Kidney epithelial cell (primary cell): ENCODE measurements around the gene CHTF18. TPM values are rescaled to one million over a fixed set of nuclear protein-coding genes. Genes with fewer than 3 reads are reported as not detected.

ENCODE experiments used
- DNase-seq: peaks from one replicate; pipeline ENCODE4 v3.0.0-alpha.2; 2010; ENCODE audit warnings: low read depth
- H3K27me3 ChIP-seq: 2 replicates; pipeline ENCODE4 v1.6.0; 2011; ENCODE audit warnings: low read length; ENCODE audit not compliant: control insufficient read depth, insufficient read depth
- H3K36me3 ChIP-seq: 2 replicates; pipeline ENCODE4 v1.5.1; 2011; ENCODE audit warnings: low read length; ENCODE audit not compliant: control insufficient read depth, insufficient read depth
- H3K4me3 ChIP-seq: 2 replicates; pipeline ENCODE4 v1.5.1; 2011; ENCODE audit warnings: low read depth, mild to moderate bottlenecking, control low read depth, low read length
- total RNA-seq: library from RNA; depleted of rRNA; stranded (reverse); fragments of >200 nt; gene quantifications from 2 replicates; pipeline ENCODE4 v1.2.3, GENCODE V29; 2015
- TF ChIP-seq, protein P1 (sequence below): IDR thresholded peaks from 2 replicates; pipeline ENCODE4 v1.5.1; 2011; ENCODE audit warnings: mild to moderate bottlenecking, moderate library complexity, low read length, control low read depth, inconsistent platforms; ENCODE audit not compliant: insufficient read depth, poor library complexity, severe bottlenecking

Gene CHTF18
- total RNA-seq, 1 donor from 2014 or later = 23.9 TPM

DNA sequence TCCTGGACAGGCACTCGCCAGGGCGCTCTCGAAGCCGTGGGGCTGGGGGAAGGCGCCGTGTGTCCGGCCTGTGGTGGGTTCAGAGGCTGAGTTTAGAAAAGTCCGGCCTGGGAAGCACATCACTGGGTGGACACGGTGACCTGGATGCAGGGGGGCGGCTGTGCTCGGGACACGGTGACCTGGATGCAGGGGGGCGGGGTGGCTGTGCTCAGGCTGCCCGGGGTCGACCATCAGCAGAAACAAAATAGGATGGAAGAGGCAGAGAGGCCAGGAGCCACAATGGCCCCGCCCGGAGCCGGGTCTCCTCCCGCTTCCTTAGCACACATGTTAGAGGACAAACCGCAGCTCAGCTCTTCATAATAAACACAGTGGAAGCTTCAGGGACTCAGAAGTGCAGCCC, 55.4 kb downstream of the CHTF18 start:
- no peak for DNase-seq
- TF ChIP-seq, protein P1, sequence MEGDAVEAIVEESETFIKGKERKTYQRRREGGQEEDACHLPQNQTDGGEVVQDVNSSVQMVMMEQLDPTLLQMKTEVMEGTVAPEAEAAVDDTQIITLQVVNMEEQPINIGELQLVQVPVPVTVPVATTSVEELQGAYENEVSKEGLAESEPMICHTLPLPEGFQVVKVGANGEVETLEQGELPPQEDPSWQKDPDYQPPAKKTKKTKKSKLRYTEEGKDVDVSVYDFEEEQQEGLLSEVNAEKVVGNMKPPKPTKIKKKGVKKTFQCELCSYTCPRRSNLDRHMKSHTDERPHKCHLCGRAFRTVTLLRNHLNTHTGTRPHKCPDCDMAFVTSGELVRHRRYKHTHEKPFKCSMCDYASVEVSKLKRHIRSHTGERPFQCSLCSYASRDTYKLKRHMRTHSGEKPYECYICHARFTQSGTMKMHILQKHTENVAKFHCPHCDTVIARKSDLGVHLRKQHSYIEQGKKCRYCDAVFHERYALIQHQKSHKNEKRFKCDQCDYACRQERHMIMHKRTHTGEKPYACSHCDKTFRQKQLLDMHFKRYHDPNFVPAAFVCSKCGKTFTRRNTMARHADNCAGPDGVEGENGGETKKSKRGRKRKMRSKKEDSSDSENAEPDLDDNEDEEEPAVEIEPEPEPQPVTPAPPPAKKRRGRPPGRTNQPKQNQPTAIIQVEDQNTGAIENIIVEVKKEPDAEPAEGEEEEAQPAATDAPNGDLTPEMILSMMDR = no peak
- no peak overlapping the region for H3K4me3 ChIP-seq
- H3K36me3 ChIP-seq = no peaks in the 10 kb centered on the region
- peaks cover 9% of the 10 kb centered on the region for H3K27me3 ChIP-seq

DNA sequence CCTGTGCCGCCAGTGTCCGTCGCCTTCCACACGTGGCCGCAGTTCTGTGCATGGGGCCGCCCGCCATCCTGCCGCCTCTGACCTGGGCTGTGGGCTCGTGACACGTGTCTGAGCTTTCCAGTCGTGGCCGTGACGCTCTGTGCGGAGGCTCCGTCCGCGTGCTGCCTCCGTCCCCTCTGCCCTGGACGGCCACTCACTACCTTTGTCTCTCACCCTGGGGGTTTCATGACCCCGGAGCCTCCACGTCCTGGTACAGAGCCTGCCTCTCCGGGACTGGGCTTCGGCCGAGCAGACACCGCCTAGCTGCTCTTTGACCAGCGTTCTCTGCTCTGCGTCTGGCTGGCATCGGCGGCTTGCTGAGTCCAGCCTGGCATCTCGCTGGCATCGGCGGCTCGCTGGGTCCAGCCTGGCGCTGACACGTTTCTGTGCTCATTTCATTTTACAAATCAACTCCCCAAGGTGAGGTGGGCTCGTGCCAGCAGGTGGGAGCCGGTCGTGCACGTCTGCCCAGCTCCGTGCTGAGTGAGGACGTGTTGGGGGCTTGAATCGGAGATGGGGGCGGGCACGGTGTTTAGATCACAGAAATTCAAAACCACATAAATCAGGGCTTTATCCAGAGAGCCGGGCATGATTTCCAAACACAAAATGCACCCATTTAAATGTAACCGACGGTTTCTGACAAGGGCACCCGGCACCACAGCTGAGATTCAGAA, 56.4 kb downstream of the CHTF18 start:
- H3K4me3 ChIP-seq = no peak overlapping the region
- TF ChIP-seq, protein P1 = no peak
- no peaks in the 10 kb centered on the region for H3K36me3 ChIP-seq
- DNase-seq = no peak
- peaks cover 9% of the 10 kb centered on the region for H3K27me3 ChIP-seq

DNA sequence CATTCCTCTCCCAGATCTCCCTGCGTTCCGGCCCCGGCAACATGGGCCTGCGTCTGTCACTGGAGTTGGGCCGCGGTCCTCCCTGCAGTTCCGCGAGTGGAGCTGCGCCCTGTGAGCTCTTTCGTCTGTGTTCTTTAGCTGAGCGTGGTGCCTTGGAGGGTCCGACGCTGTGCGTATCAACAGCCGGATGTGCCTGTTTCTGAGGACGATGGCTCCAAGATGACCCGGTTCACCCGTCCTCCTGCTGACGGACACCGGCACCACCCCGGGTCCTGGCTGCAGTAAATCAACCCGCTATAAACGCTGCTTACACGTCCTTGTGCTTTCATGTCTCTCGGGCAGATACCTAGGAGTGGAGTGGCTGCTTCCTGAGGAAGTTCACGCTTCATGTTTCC, 56.9 kb downstream of the CHTF18 start:
- TF ChIP-seq, protein P1 = no peak
- Histone ChIP-seq H3K27me3 (peaks cover 9% of the 10 kb centered on the region), H3K4me3 (no peak overlapping the region), H3K36me3 (no peaks in the 10 kb centered on the region)
- DNase-seq = no peak

DNA sequence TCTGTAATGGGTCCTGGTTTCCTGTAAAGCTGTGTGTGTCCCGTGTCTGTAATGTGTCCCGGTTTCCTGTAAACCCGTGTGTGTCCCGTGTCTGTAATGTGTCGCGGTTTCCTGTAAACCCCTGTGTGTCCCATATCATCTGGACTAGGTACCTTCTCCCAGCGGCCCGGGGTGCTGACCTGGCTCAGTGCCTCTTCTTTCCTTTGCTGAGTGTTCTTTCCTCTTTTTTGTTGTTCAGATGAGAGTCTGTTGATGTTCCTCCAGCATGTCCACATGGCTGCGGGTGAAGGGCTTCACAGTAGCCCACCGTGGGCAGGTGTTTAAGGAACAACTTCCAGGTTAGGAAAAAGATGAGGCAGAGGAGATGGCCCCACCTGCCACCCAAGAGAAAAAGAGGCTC, 58.7 kb downstream of the CHTF18 start:
- Histone ChIP-seq H3K4me3 (no peak overlapping the region), H3K27me3 (peaks cover 9% of the 10 kb centered on the region), H3K36me3 (no peaks in the 10 kb centered on the region)
- TF ChIP-seq, protein P1 = no peak
- no peak for DNase-seq

Other genes with a start within 250 kb of the CHTF18 start
- not detected in 2 replicates for gene PRR35, start 228.2 kb upstream of the CHTF18 start, total RNA-seq
- gene NHLRC4, start 221.6 kb upstream of the CHTF18 start, total RNA-seq = 0.46 and 2.3 TPM in 2 replicates
- 54.9 and 63.1 TPM in 2 replicates for gene PIGQ, start 218.7 kb upstream of the CHTF18 start, total RNA-seq
- 16.5 and 26.9 TPM in 2 replicates for gene RAB40C, start 198.6 kb upstream of the CHTF18 start, total RNA-seq
- gene WFIKKN1, start 157.6 kb upstream of the CHTF18 start, total RNA-seq = 0.08 TPM in 1 of 2 replicates, not detected in the other
- gene METTL26, start 152.3 kb upstream of the CHTF18 start, total RNA-seq = 170 and 203 TPM in 2 replicates
- 41.7 and 59.8 TPM in 2 replicates for gene MCRIP2, start 146.8 kb upstream of the CHTF18 start, total RNA-seq
- gene WDR90, start 139.3 kb upstream of the CHTF18 start, total RNA-seq = 17.0 and 21.0 TPM in 2 replicates
- 68.0 and 76.8 TPM in 2 replicates for gene RHOT2, start 120.5 kb upstream of the CHTF18 start, total RNA-seq
- 0.88 and 0.96 TPM in 2 replicates for gene RHBDL1, start 112.9 kb upstream of the CHTF18 start, total RNA-seq
- 133 and 179 TPM in 2 replicates for gene STUB1, start 108.2 kb upstream of the CHTF18 start, total RNA-seq
- gene JMJD8, start 104.3 kb upstream of the CHTF18 start, total RNA-seq = 59.4 and 72.8 TPM in 2 replicates
- gene WDR24, start 98.2 kb upstream of the CHTF18 start, total RNA-seq = 22.0 and 23.9 TPM in 2 replicates
- gene FBXL16, start 82.8 kb upstream of the CHTF18 start, total RNA-seq = 0.17 and 0.82 TPM in 2 replicates
- gene METRN, start 73.5 kb upstream of the CHTF18 start, total RNA-seq = 116 and 161 TPM in 2 replicates
- gene ANTKMT, start 67.5 kb upstream of the CHTF18 start, total RNA-seq = 42.4 and 61.9 TPM in 2 replicates
- gene CCDC78, start 62.2 kb upstream of the CHTF18 start, total RNA-seq = 2.5 and 6.1 TPM in 2 replicates
- 17.7 and 18.8 TPM in 2 replicates for gene HAGHL, start 61.5 kb upstream of the CHTF18 start, total RNA-seq
- 34.5 and 40.3 TPM in 2 replicates for gene CIAO3, start 47.6 kb upstream of the CHTF18 start, total RNA-seq
- 8.6 and 14.2 TPM in 2 replicates for gene MSLN, start 27.9 kb upstream of the CHTF18 start, total RNA-seq
- 42.0 and 51.7 TPM in 2 replicates for gene RPUSD1, start 239 bp upstream of the CHTF18 start, total RNA-seq
- not detected in 2 replicates for gene GNG13, start 12.1 kb downstream of the CHTF18 start, total RNA-seq
- 19.8 and 26.3 TPM in 2 replicates for gene LMF1, start 182.4 kb downstream of the CHTF18 start, total RNA-seq
- 0.71 and 1.3 TPM in 2 replicates for gene SOX8, start 193.2 kb downstream of the CHTF18 start, total RNA-seq